Gastrocnemius medialis (tissue), 4 donors: ENCODE results near the gene RNF4. TPM values are rescaled to one million over a fixed set of nuclear protein-coding genes. Genes with fewer than 3 reads are reported as not detected.

Source experiments
- ATAC-seq, 2 donors: fragments of 150-250 bp; one replicate each; pipeline ENCODE4 v1.9.1; 2016
- DNase-seq, 2 donors: peaks; one replicate each; pipeline ENCODE4 v3.0.0-alpha.2; 2019
- H3K27ac ChIP-seq, 4 donors: fragments of 200-600 bp; sonication (generic); 1 replicate in 1 of 4; 2 replicates in 3 of 4; pipeline ENCODE4 v1.5.1; 2016 to 2018; ENCODE audit warnings: mild to moderate bottlenecking in 2 of 4, moderate library complexity in 1 of 4
- H3K27me3 ChIP-seq, 3 donors: fragments of 200-600 bp; sonication (generic) in 2 of 3; 1 replicate in 1 of 3; 2 replicates in 2 of 3; pipeline versions ENCODE4 v1.5.1 to v1.6.0; 2016 to 2019; ENCODE audit warnings: mild to moderate bottlenecking in 1 of 3, moderate library complexity in 1 of 3
- H3K36me3 ChIP-seq, 2 donors: fragments of 200-600 bp; sonication (generic) in 1 of 2; one replicate each; pipeline ENCODE4 v1.5.1; 2017 to 2018
- H3K4me1 ChIP-seq, 2 donors: fragments of 200-600 bp; sonication (generic) in 1 of 2; one replicate each; pipeline ENCODE4 v1.5.1; 2016 to 2017; ENCODE audit warnings: mild to moderate bottlenecking in 2 of 2
- H3K4me3 ChIP-seq, 4 donors: fragments of 200-600 bp; sonication (generic) in 3 of 4; 1 replicate in 1 of 4; 2 replicates in 3 of 4; pipeline ENCODE4 v1.5.1; 2016 to 2019; ENCODE audit warnings: mild to moderate bottlenecking in 2 of 4
- H3K9me3 ChIP-seq, 3 donors: fragments of 200-600 bp; sonication (generic) in 2 of 3; 1 replicate in 1 of 3; 2 replicates in 2 of 3; pipeline ENCODE4 v1.5.1; 2016 to 2019
- CTCF ChIP-seq, 5 experiments: fragments of 450-650 bp in 3 of 5; fragments of 200-600 bp in 2 of 5; sonication (generic) in 2 of 5; IDR thresholded peaks in 4 of 5; conservative IDR thresholded peaks in 1 of 5; 1 replicate in 4 of 5; 2 replicates in 1 of 5; pipeline ENCODE4 v1.5.1; 2016 to 2019; ENCODE audit warnings: antibody characterized with exemption in 5 of 5, mild to moderate bottlenecking in 3 of 5, moderate library complexity in 3 of 5
- POLR2A ChIP-seq, 2 donors: fragments of 450-650 bp; IDR thresholded peaks; one replicate each; pipeline ENCODE4 v1.6.1; 2017; ENCODE audit warnings: antibody characterized with exemption in 2 of 2, mild to moderate bottlenecking in 2 of 2, moderate library complexity in 2 of 2
- in situ Hi-C, 4 donors: fragments of 200-750 bp; cut with MboI; loops; one replicate each; pipeline versions ENCODE4 v1.15.0 to v1.8.0; 2017; ENCODE audit warnings: low sequenced_read_pairs in 4 of 4
- intact Hi-C: fragments of 100-400 bp; cut with DNase I; formaldehyde crosslinking; loops from one replicate; pipeline ENCODE4 v1.15.1; 2023; ENCODE audit warnings: low total_unique reads
- total RNA-seq, 4 donors: library from RNA; depleted of rRNA; stranded (reverse); fragments of >200 nt; gene quantifications; one replicate each; pipeline versions ENCODE4 v1.1.0 to v1.2.3, GENCODE V29; 2016

RNF4 gene
- total RNA-seq, 4 donors from 2014 or later: 21.7 to 48.7 (median 34.7) TPM

- no peak overlapping the region for H3K4me3 ChIP-seq
- no peak overlapping the region for H3K27ac ChIP-seq
- peaks cover 42 to 43% of the 10 kb centered on the region in 2 donors for H3K4me1 ChIP-seq
- no peaks in the 10 kb centered on the region for H3K9me3 ChIP-seq
- no peaks in the 10 kb centered on the region for H3K27me3 ChIP-seq
- ATAC-seq (no peak), DNase-seq (no peak)
- peaks cover 0 to 14% of the 10 kb centered on the region in 2 donors for H3K36me3 ChIP-seq
- TF ChIP-seq POLR2A (IDR thresholded peaks at IDR 0.05) (no peak), CTCF (IDR thresholded peaks at IDR 0.05 in 4 of 5, conservative IDR thresholded peaks at IDR 0.05 in 1 of 5) (no peak)
- intact Hi-C loops (no loop called here), in situ Hi-C loops (no loop called here)
These were observed 18.1 kb downstream of the RNF4 start for GRCh38 chr4:2486981-2487380.

- Histone ChIP-seq H3K27ac (no peak overlapping the region), H3K9me3 (no peaks in the 10 kb centered on the region), H3K27me3 (no peaks in the 10 kb centered on the region), H3K36me3 (peaks cover 0 to 18% of the 10 kb centered on the region in 2 donors), H3K4me1 (peaks cover 35 to 36% of the 10 kb centered on the region in 2 donors), H3K4me3 (no peak overlapping the region)
- DNase-seq (no peak), ATAC-seq (no peak)
- intact Hi-C loops: no loop called here
- no peak for TF ChIP-seq POLR2A (IDR thresholded peaks at IDR 0.05)
- no peak for TF ChIP-seq CTCF (IDR thresholded peaks at IDR 0.05 in 4 of 5, conservative IDR thresholded peaks at IDR 0.05 in 1 of 5)
- in situ Hi-C loops: no loop called here
These were observed 18.7 kb downstream of the RNF4 start for GRCh38 chr4:2487632-2488031.

- DNase-seq (no peak), ATAC-seq (no peak)
- Histone ChIP-seq H3K4me1 (peaks cover 21 to 31% of the 10 kb centered on the region in 2 donors), H3K27me3 (no peaks in the 10 kb centered on the region), H3K36me3 (peaks cover 0 to 19% of the 10 kb centered on the region in 2 donors), H3K4me3 (no peak overlapping the region), H3K27ac (peak overlapping the region in 1 of 4 donors; percentile 9), H3K9me3 (no peaks in the 10 kb centered on the region)
- TF ChIP-seq POLR2A (IDR thresholded peaks at IDR 0.05) (no peak), CTCF (IDR thresholded peaks at IDR 0.05 in 4 of 5, conservative IDR thresholded peaks at IDR 0.05 in 1 of 5) (no peak)
- intact Hi-C loops: no loop called here
- in situ Hi-C loops: no loop called here
These were observed 20.3 kb downstream of the RNF4 start for GRCh38 chr4:2489081-2489805.

- DNase-seq (no peak), ATAC-seq (no peak)
- H3K4me1 ChIP-seq: peaks cover 20 to 24% of the 10 kb centered on the region in 2 donors
- H3K27ac ChIP-seq: peak overlapping the region in 1 of 4 donors; percentile 9
- intact Hi-C loops (no loop called here), in situ Hi-C loops (no loop called here)
- TF ChIP-seq POLR2A (IDR thresholded peaks at IDR 0.05): no peak
- no peak for TF ChIP-seq CTCF (IDR thresholded peaks at IDR 0.05 in 4 of 5, conservative IDR thresholded peaks at IDR 0.05 in 1 of 5)
- no peaks in the 10 kb centered on the region for H3K9me3 ChIP-seq
- H3K4me3 ChIP-seq: no peak overlapping the region
- H3K36me3 ChIP-seq: peaks cover 0 to 19% of the 10 kb centered on the region in 2 donors
- no peaks in the 10 kb centered on the region for H3K27me3 ChIP-seq
These were observed 21.1 kb downstream of the RNF4 start for GRCh38 chr4:2489841-2490552.
